ENCODE measurements around the gene MTURN. TPM values are rescaled to one million over a fixed set of nuclear protein-coding genes. Genes with fewer than 3 reads are reported as not detected.

The MTURN gene
- total and polyA plus RNA-seq, 4 donors = 13.5 to 79.6 (median 23.0) TPM

DNA sequence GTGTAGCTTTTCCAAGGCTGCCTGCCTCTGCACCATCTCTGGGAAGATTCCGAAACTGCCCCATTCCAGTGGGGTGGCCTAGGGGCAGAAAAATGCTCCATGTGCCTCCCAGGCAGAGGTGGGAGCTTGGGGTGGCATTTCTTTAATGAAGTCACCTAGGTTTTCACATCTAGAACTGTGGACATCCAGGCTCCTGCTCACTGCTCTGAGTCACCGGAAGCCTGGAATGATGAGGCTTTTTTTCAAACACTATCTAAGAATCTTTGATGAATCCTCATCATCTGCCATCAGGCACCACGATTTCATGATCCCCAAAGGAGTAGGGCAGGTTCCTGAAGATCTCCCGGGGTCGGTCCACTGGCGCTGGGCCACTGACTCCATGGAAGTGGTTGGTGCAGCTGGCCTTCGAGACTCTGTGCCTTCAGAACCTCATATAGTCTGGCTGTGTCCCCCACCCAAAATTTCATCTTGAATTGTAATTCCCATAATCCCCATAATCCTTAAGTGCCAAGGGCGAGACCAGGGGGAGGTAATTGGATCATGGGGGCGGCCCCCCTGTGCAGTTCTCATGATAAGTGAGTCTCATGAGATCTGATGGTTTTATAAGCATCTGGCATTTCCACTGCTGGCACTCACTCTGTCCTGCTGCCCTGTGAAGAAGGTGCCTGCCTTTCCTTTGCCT lies 37.1 kb downstream of the MTURN start:
- no peak overlapping the region for H3K9ac ChIP-seq (ENCODE audit: insufficient read depth in 1 of 2, low read length in 2 of 2)
- WGBS, 2 donors = 93 to 96% methylated on average over 9 of the region's 9 CpGs
- H3K9me3 ChIP-seq (ENCODE audit: control insufficient read depth in 4 of 4, insufficient read depth in 3 of 4, low read length in 3 of 4) = no peaks in the 10 kb centered on the region
- no peak for DNase-seq
- TF ChIP-seq, protein P1, sequence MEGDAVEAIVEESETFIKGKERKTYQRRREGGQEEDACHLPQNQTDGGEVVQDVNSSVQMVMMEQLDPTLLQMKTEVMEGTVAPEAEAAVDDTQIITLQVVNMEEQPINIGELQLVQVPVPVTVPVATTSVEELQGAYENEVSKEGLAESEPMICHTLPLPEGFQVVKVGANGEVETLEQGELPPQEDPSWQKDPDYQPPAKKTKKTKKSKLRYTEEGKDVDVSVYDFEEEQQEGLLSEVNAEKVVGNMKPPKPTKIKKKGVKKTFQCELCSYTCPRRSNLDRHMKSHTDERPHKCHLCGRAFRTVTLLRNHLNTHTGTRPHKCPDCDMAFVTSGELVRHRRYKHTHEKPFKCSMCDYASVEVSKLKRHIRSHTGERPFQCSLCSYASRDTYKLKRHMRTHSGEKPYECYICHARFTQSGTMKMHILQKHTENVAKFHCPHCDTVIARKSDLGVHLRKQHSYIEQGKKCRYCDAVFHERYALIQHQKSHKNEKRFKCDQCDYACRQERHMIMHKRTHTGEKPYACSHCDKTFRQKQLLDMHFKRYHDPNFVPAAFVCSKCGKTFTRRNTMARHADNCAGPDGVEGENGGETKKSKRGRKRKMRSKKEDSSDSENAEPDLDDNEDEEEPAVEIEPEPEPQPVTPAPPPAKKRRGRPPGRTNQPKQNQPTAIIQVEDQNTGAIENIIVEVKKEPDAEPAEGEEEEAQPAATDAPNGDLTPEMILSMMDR (IDR thresholded peaks at IDR 0.05; ENCODE audit: control extremely low read depth, extremely low read depth) = no peak
- H3K27ac ChIP-seq (ENCODE audit: low read depth in 1 of 2, low read length in 1 of 2) = no peak overlapping the region
- no peaks in the 10 kb centered on the region for H3K27me3 ChIP-seq (ENCODE audit: control insufficient read depth in 3 of 3, insufficient read depth in 3 of 3, low read length in 2 of 3)
- H3K36me3 ChIP-seq (ENCODE audit: control insufficient read depth in 4 of 4, insufficient read depth in 4 of 4, low read length in 4 of 4) = no peaks in the 10 kb centered on the region
- ATAC-seq (ENCODE audit: insufficient read depth, low FRiP score) = no peak
- H3K4me3 ChIP-seq = no peak overlapping the region
- H3K4me1 ChIP-seq (ENCODE audit: control insufficient read depth in 5 of 5, insufficient read depth in 5 of 5, low read length in 5 of 5) = peaks cover 7 to 75% (median 41%) of the 10 kb centered on the region in 5 donors

DNA sequence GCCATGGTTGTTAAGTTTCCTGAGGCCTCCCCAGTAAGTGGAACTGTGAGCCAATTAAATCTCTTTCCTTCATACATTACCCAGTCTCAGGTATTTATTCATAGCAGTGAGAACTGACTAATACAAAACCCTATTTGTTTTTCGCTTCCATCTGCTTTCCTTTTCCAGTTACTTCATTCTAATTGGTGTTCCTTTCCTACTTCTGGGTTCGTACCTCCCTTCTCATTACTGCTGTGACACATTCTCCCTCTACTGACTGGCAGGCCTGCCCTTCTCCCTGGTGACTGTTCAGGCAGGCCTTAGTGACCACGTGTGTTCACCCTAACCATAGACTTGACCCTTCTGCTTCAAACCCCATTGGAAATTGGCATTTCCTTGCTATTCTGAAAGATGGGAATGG lies 37.7 kb downstream of the MTURN start:
- peak overlapping the region in 1 of 2 donors; percentile 8 for H3K9ac ChIP-seq (ENCODE audit: insufficient read depth in 1 of 2, low read length in 2 of 2)
- H3K27me3 ChIP-seq (ENCODE audit: control insufficient read depth in 3 of 3, insufficient read depth in 3 of 3, low read length in 2 of 3) = no peaks in the 10 kb centered on the region
- no peak for DNase-seq
- no peaks in the 10 kb centered on the region for H3K36me3 ChIP-seq (ENCODE audit: control insufficient read depth in 4 of 4, insufficient read depth in 4 of 4, low read length in 4 of 4)
- TF ChIP-seq, protein P1 (IDR thresholded peaks at IDR 0.05; ENCODE audit: control extremely low read depth, extremely low read depth) = no peak
- H3K9me3 ChIP-seq (ENCODE audit: control insufficient read depth in 4 of 4, insufficient read depth in 3 of 4, low read length in 3 of 4) = no peaks in the 10 kb centered on the region
- H3K4me3 ChIP-seq = no peak overlapping the region
- H3K27ac ChIP-seq (ENCODE audit: low read depth in 1 of 2, low read length in 1 of 2) = no peak overlapping the region
- no peak for ATAC-seq (ENCODE audit: insufficient read depth, low FRiP score)
- WGBS, 2 donors = 87 to 91% methylated on average over 3 of the region's 3 CpGs
- peaks cover 7 to 76% (median 41%) of the 10 kb centered on the region in 5 donors for H3K4me1 ChIP-seq (ENCODE audit: control insufficient read depth in 5 of 5, insufficient read depth in 5 of 5, low read length in 5 of 5)

DNA sequence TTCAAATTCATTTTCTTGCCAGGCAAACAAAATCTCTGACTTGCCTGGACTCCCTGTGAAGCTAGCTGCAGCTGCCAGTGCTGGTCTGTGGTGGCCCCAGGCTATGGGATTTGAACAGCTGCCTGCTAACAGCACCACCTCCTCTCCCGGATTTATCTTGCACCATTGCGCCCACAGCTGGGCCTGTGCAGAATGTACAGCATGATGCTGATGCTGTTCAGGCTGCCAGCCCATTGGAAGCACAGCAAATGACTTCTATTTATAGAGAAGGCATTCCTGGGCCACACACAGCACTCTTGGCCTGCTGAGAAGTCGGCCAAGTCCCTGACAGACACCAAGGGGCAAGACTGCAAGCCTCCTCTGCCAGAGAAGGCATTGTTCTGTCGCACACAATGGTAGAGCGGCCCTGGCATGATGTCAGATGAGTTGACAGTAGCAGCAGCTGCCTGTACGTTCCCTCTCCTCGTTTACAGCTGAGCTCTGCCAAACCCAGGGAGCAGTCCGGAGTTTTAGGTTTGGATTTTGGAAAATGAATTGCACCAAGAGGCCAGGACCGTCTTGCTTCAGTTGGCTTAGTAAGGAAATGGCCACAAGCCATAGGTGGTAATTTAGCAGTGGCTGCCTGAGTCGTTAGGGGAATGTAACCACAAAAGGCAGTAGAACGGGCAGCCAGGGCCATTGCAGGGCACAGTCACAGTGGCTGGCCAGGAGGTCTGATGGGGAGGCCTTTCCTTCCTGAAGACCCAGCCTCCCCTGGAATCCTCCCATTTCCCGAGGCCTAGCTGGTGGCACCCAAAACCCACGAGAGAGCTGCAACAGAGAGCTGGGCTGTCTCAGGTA lies 38.5 kb downstream of the MTURN start:
- H3K4me3 ChIP-seq = no peak overlapping the region
- 62 to 63% methylated on average over 13 of the region's 13 CpGs for WGBS, 2 donors
- H3K9me3 ChIP-seq (ENCODE audit: control insufficient read depth in 4 of 4, insufficient read depth in 3 of 4, low read length in 3 of 4) = no peaks in the 10 kb centered on the region
- H3K27ac ChIP-seq (ENCODE audit: low read depth in 1 of 2, low read length in 1 of 2) = peak overlapping the region; percentile 13 to 58
- H3K27me3 ChIP-seq (ENCODE audit: control insufficient read depth in 3 of 3, insufficient read depth in 3 of 3, low read length in 2 of 3) = no peaks in the 10 kb centered on the region
- H3K4me1 ChIP-seq (ENCODE audit: control insufficient read depth in 5 of 5, insufficient read depth in 5 of 5, low read length in 5 of 5) = peaks cover 7 to 82% (median 45%) of the 10 kb centered on the region in 5 donors
- TF ChIP-seq, protein P1 (IDR thresholded peaks at IDR 0.05; ENCODE audit: control extremely low read depth, extremely low read depth) = no peak
- ATAC-seq (ENCODE audit: insufficient read depth, low FRiP score) (peak; percentile 20), DNase-seq (peak; percentile 97 to 99 (median 99))
- no peaks in the 10 kb centered on the region for H3K36me3 ChIP-seq (ENCODE audit: control insufficient read depth in 4 of 4, insufficient read depth in 4 of 4, low read length in 4 of 4)
- no peak overlapping the region for H3K9ac ChIP-seq (ENCODE audit: insufficient read depth in 1 of 2, low read length in 2 of 2)

Measured in lung (tissue), 12 donors.